Upper lobe of left lung (tissue), 6 donors: ENCODE measurements around the gene MRPL22. TPM values are rescaled to one million over a fixed set of nuclear protein-coding genes. Genes with fewer than 3 reads are reported as not detected.

Experiments
- ATAC-seq, 2 donors: fragments of 200-7000 bp; cut with Tn5 transposase; one replicate each; pipeline ENCODE4 v1.9.1; 2022; ENCODE audit warnings: mild to moderate bottlenecking in 2 of 2, moderate library complexity in 2 of 2; ENCODE audit not compliant: low FRiP score in 2 of 2
- DNase-seq, 2 donors: peaks; one replicate each; pipeline ENCODE4 v3.0.0-alpha.2; 2019 to 2020
- H3K27ac ChIP-seq, 4 donors: fragments of 200-600 bp; sonication (generic); one replicate each; pipeline ENCODE4 v1.5.1; 2016 to 2019
- H3K27me3 ChIP-seq, 4 donors: fragments of 200-600 bp; sonication (generic); one replicate each; pipeline ENCODE4 v1.5.1; 2017 to 2019
- H3K36me3 ChIP-seq, 4 donors: fragments of 200-600 bp; sonication (generic); one replicate each; pipeline ENCODE4 v1.5.1; 2016 to 2019
- H3K4me1 ChIP-seq, 4 donors: fragments of 200-600 bp; sonication (generic); one replicate each; pipeline ENCODE4 v1.5.1; 2018 to 2019
- H3K4me3 ChIP-seq, 4 donors: fragments of 200-600 bp; sonication (generic); one replicate each; pipeline ENCODE4 v1.5.1; 2017 to 2019; ENCODE audit warnings: mild to moderate bottlenecking in 2 of 4, moderate library complexity in 1 of 4
- H3K9me3 ChIP-seq, 4 donors: fragments of 200-600 bp; sonication (generic); one replicate each; pipeline ENCODE4 v1.5.1; 2018 to 2019
- CTCF ChIP-seq, 6 experiments: fragments of 450-650 bp in 4 of 6; fragments of 200-600 bp in 2 of 6; sonication (generic) in 2 of 6; IDR thresholded peaks; one replicate each; pipeline ENCODE4 v1.5.1; 2016 to 2019; ENCODE audit warnings: antibody characterized with exemption in 6 of 6
- EP300 ChIP-seq, 4 donors: sonication (generic); formaldehyde crosslinking; IDR thresholded peaks; one replicate each; pipeline ENCODE4 v1.5.1; 2017; ENCODE audit warnings: antibody characterized with exemption in 4 of 4, control low read depth in 2 of 4
- POLR2A ChIP-seq, 4 donors: fragments of 450-650 bp; IDR thresholded peaks; one replicate each; pipeline ENCODE4 v1.5.1; 2016 to 2017; ENCODE audit warnings: antibody characterized with exemption in 4 of 4, mild to moderate bottlenecking in 2 of 4
- POLR2AphosphoS5 ChIP-seq, 2 donors: sonication (generic); formaldehyde crosslinking; IDR thresholded peaks; one replicate each; pipeline ENCODE4 v1.5.1; 2017; ENCODE audit warnings: antibody characterized with exemption in 2 of 2
- WGBS, 2 donors: methylation state at CpG; one replicate each; pipeline ENCODE4 v1.1.5; 2017 to 2018; 5-methylcytosine and 5-hydroxymethylcytosine counted together
- total RNA-seq, 6 donors: library from RNA; depleted of rRNA in 4 of 6; stranded (reverse); fragments of >200 nt in 4 of 6; gene quantifications; one replicate each; pipeline versions ENCODE4 v1.1.0 to v1.2.1, GENCODE V29; 2016 to 2021
- donor health status: DM: no; HTN: no; CAD: no; lungs with moderate emphysema.
- donor health status: DM: no; HTN: yes; CAD: no; lungs with severe emphysema.

MRPL22 gene
- total RNA-seq, 6 donors from 2014 or later, result 7.3 to 34.0 (median 30.3) TPM

- Histone ChIP-seq H3K9me3 (no peaks in the 10 kb centered on the region), H3K27ac (no peak overlapping the region), H3K4me3 (no peak overlapping the region), H3K4me1 (no peaks in the 10 kb centered on the region), H3K36me3 (no peaks in the 10 kb centered on the region), H3K27me3 (no peaks in the 10 kb centered on the region)
- WGBS, 2 donors, result 70 to 77% methylated on average over 8 of the region's 8 CpGs
- DNase-seq (no peak), ATAC-seq (no peak)
- no peak for TF ChIP-seq EP300 (IDR thresholded peaks at IDR 0.05)
- TF ChIP-seq POLR2A (IDR thresholded peaks at IDR 0.05), result no peak
- TF ChIP-seq POLR2AphosphoS5 (IDR thresholded peaks at IDR 0.05), result no peak
Measured at GRCh38 chr5:154984946-154985516, 44.2 kb downstream of the MRPL22 start.

- TF ChIP-seq POLR2AphosphoS5 (IDR thresholded peaks at IDR 0.05) (no peak), EP300 (IDR thresholded peaks at IDR 0.05) (no peak), CTCF (IDR thresholded peaks at IDR 0.05) (no peak), POLR2A (IDR thresholded peaks at IDR 0.05) (no peak)
- Histone ChIP-seq H3K27ac (no peak overlapping the region), H3K4me3 (no peak overlapping the region), H3K27me3 (no peaks in the 10 kb centered on the region), H3K9me3 (no peaks in the 10 kb centered on the region), H3K36me3 (no peaks in the 10 kb centered on the region), H3K4me1 (no peaks in the 10 kb centered on the region)
- ATAC-seq (no peak), DNase-seq (no peak)
- 69 to 72% methylated on average over 4 of the region's 4 CpGs for WGBS, 2 donors
Measured at GRCh38 chr5:154986151-154986550, 45.3 kb downstream of the MRPL22 start.

GRCh38 chr5:154989626-154990025, 48.8 kb downstream of the MRPL22 start:
- 50 to 63% methylated on average over 2 of the region's 2 CpGs for WGBS, 2 donors
- no peak for TF ChIP-seq POLR2A (IDR thresholded peaks at IDR 0.05)
- TF ChIP-seq CTCF (IDR thresholded peaks at IDR 0.05), result no peak
- no peak for TF ChIP-seq EP300 (IDR thresholded peaks at IDR 0.05)
- no peak for TF ChIP-seq POLR2AphosphoS5 (IDR thresholded peaks at IDR 0.05)
- Histone ChIP-seq H3K4me1 (no peaks in the 10 kb centered on the region), H3K4me3 (no peak overlapping the region), H3K36me3 (no peaks in the 10 kb centered on the region), H3K27ac (no peak overlapping the region), H3K9me3 (no peaks in the 10 kb centered on the region), H3K27me3 (no peaks in the 10 kb centered on the region)
- ATAC-seq, result no peak
- DNase-seq, result no peak

- 65 to 67% methylated on average over 2 of the region's 2 CpGs for WGBS, 2 donors
- DNase-seq (no peak), ATAC-seq (no peak)
- no peaks in the 10 kb centered on the region for H3K36me3 ChIP-seq
- no peaks in the 10 kb centered on the region for H3K9me3 ChIP-seq
- TF ChIP-seq CTCF (IDR thresholded peaks at IDR 0.05) (no peak), EP300 (IDR thresholded peaks at IDR 0.05) (no peak), POLR2A (IDR thresholded peaks at IDR 0.05) (no peak), POLR2AphosphoS5 (IDR thresholded peaks at IDR 0.05) (no peak)
- no peak overlapping the region for H3K4me3 ChIP-seq
- H3K27ac ChIP-seq, result no peak overlapping the region
- H3K4me1 ChIP-seq, result peaks cover 0 to 6% (median 0%) of the 10 kb centered on the region in 4 donors
- H3K27me3 ChIP-seq, result no peaks in the 10 kb centered on the region
Measured at GRCh38 chr5:154993461-154993860, 52.6 kb downstream of the MRPL22 start.

GRCh38 chr5:154995679-154996078, 54.8 kb downstream of the MRPL22 start:
- Histone ChIP-seq H3K27me3 (no peaks in the 10 kb centered on the region), H3K27ac (no peak overlapping the region), H3K4me3 (no peak overlapping the region), H3K36me3 (no peaks in the 10 kb centered on the region), H3K4me1 (peaks cover 0 to 6% (median 0%) of the 10 kb centered on the region in 4 donors), H3K9me3 (no peaks in the 10 kb centered on the region)
- DNase-seq (no peak), ATAC-seq (no peak)
- 76 to 77% methylated on average over 4 of the region's 4 CpGs for WGBS, 2 donors
- TF ChIP-seq EP300 (IDR thresholded peaks at IDR 0.05), result no peak
- TF ChIP-seq POLR2A (IDR thresholded peaks at IDR 0.05), result no peak
- TF ChIP-seq CTCF (IDR thresholded peaks at IDR 0.05), result no peak
- no peak for TF ChIP-seq POLR2AphosphoS5 (IDR thresholded peaks at IDR 0.05)
